ENCODE results near the gene SLC2A3.
"Not testable (repeated sequence)": the region's sequence is repeated elsewhere in the genome, so short reads cannot be mapped to it uniquely, and the experiment has no call there.

DNA sequence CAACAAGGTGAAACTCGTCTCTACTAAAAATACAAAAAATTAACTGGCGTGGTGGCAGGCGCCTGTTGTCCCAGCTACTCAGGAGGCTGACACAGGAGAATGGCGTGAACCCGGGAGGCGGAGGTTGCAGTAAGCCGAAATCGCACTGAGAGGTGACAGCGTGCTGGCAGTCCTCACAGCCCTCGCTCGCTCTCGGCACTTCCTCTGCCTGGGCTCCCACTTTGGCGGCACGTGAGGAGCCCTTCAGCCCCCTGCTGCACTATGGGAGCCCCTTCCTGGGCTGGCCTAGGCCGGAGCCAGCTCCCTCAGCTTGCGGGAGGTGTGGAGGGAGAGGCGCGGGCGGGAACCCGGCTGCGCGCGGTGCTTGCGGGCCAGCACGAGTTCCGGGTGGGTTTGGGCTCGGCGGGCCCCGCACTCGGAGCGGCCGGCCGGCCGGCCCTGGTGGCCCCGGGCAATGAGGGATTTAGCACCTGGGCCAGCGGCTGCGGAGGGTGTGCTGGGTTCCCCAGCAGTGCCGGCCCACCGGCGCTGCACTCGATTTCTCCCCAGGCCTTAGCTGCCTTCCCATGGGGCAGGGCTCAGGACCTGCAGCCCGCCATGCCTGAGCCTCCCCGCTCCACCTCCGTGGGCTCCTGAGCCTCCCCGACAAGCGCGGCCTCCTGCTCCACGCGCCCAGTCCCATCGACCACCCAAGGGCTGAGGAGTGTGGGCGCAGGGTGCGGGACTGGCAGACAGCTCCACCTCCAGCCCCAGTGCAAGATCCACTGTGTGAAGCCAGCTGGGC, 54.8 kb downstream of the SLC2A3 start:
- not testable (repeated sequence) for TF ChIP-seq EZH2phosphoT487 (IDR thresholded peaks at IDR 0.05; ENCODE audit: borderline replicate concordance)
- TF ChIP-seq, protein P1, sequence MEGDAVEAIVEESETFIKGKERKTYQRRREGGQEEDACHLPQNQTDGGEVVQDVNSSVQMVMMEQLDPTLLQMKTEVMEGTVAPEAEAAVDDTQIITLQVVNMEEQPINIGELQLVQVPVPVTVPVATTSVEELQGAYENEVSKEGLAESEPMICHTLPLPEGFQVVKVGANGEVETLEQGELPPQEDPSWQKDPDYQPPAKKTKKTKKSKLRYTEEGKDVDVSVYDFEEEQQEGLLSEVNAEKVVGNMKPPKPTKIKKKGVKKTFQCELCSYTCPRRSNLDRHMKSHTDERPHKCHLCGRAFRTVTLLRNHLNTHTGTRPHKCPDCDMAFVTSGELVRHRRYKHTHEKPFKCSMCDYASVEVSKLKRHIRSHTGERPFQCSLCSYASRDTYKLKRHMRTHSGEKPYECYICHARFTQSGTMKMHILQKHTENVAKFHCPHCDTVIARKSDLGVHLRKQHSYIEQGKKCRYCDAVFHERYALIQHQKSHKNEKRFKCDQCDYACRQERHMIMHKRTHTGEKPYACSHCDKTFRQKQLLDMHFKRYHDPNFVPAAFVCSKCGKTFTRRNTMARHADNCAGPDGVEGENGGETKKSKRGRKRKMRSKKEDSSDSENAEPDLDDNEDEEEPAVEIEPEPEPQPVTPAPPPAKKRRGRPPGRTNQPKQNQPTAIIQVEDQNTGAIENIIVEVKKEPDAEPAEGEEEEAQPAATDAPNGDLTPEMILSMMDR (conservative IDR thresholded peaks at IDR 0.05; ENCODE audit: low read length), result not testable (repeated sequence)

Measured in Loucy (cell line).